HG02973 (cell line): ENCODE measurements around the gene FHOD1.
A peak's percentile ranks its signal among the peaks of the same experiment; 100 is the strongest.

ENCODE experiments used
- ATAC-seq: cut with Tn5 transposase; IDR thresholded peaks from one replicate; pipeline ENCODE4 v1.9.1; 2021; ENCODE audit warnings: moderate library complexity; ENCODE audit not compliant: unreplicated experiment

The FHOD1 gene

GRCh38 chr16:67193536-67193935 is 53.7 kb downstream of the FHOD1 start:
- ATAC-seq: no peak

DNA sequence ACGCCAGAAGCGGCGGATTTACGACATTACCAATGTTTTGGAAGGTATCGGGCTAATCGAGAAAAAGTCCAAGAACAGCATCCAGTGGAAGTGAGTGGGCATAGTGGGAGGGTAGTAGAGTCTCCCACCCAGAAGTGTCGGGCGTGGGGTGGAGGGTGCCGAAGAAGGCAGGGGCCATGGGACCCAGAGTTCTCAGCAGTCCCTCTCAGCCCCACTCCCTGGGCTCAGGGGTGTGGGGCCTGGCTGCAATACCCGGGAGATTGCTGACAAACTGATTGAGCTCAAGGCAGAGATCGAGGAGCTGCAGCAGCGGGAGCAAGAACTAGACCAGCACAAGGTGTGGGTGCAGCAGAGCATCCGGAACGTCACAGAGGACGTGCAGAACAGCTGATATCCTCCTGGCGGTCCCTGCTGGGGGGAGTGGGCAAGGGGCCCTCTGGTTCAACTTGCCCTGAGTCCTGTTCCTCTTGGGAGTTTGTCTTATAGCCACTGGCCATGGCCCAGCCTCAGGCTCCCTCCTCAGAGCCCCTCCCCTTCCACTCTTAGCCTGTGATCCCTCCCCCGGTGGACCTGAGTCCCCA is 54.4 kb downstream of the FHOD1 start:
- ATAC-seq: no peak

DNA sequence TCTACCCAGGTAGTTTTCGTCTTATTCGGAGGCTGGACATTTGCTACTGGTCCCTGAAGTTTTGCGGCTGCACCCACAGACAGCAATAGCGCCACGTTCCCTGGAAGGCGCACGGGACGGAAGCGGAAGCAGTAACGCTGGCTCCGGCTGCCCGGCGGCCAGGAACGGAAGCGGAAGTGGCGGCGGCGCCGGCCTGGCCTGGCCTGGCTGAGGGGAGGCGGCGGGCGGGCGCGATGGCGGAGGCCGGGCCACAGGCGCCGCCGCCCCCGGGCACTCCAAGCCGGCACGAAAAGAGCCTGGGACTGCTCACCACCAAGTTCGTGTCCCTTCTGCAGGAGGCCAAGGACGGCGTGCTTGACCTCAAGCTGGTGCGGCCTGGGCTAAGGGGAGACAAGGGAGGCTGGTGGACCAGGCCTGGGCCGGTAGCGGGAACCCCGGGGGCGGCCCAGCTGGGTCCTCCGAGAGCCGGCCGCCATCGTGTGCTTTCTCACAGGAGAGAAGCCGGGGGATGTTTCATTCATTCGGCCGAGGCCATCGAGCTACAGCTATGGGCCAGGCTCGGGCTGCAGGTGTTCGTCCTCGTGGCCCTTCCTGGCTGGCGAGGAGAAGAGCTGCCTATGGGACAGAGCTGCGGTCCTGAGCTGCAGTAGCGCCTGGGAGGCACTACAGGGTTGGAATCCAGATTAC is 55.1 kb downstream of the FHOD1 start, which contains the start of gene E2F4:
TSS of gene E2F4 (plus strand) at position 161 of the 687 bp plus-strand sequence. CDS start at position 234, 73 bp downstream.
- peak; percentile 87 for ATAC-seq

DNA sequence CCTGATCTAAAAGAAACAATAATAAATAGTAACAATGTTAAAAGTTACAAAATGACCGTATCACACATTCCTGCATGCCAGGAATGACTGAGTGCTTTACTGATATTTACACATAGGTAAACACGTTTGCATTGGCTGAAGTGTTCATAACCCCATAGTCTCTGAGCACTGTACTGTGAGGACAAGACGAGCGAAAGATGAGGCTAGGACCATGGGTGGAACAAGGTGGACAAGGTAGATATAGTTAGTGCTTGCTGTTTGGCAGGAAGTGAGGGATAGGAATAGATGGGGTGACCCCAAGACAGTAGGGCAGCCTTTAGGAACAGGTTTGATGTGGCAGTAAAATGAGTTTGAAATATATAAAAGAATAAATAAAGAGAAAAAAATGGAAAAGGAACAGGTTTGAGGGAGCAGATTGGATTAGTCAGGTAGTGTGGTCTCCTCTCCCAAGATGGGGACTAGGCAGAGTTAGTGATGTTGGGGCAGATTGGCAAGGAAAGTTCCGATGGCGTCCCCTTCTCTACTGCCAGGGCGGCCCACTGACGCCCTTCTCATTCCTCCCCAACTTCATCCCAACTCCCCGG is 55.8 kb downstream of the FHOD1 start:
- no peak for ATAC-seq

GRCh38 chr16:67190448-67191399 is 56.6 kb downstream of the FHOD1 start:
- ATAC-seq: no peak

- ATAC-seq: no peak
Measured at GRCh38 chr16:67190041-67190440, 57.2 kb downstream of the FHOD1 start, which contains the start of gene EXOC3L1. TSS of gene EXOC3L1 (minus strand) at chr16:67190136. CDS start at chr16:67189676, 460 bp downstream.

DNA sequence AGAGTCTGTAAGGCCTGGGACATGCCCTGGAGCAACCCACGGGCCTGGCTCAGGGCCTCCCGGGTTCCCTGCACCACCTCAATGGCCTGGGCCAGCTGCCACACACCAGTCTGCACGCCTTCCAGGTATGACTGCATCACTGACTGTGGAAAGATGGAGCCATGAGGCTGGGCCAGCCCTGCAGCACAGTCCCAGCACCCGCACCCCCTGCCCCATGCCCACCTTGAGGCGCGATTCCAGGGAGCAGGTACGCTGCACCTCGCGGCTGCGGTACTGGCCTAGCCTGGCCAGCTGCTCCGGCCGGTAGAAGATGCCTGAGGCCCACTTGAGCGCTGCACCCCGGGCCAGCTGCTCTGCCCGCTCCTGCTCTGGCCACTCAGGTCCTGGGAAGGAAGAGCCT is 58.5 kb downstream of the FHOD1 start:
- no peak for ATAC-seq

DNA sequence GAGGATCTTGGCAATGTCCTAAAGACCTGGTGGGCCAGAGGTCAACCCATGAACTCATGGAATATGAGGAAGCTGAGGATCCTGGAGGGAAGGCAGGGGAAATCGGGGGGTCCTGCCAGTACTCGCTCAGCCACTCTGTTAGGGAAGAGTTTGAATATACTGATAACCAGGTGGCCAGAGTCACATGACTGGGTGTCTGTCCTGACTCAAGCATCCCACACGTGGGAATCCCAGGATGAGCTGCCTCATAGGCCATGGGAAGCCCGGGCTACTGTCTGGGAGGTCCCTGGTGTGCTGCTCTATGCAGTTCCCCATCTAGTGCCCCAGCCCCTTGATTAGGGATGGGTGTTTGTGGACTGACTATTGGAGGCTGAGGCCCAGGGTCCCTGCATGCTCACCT is 59.0 kb downstream of the FHOD1 start:
- ATAC-seq: no peak

- ATAC-seq: no peak
Measured at GRCh38 chr16:67187175-67187890, 59.9 kb downstream of the FHOD1 start.

DNA sequence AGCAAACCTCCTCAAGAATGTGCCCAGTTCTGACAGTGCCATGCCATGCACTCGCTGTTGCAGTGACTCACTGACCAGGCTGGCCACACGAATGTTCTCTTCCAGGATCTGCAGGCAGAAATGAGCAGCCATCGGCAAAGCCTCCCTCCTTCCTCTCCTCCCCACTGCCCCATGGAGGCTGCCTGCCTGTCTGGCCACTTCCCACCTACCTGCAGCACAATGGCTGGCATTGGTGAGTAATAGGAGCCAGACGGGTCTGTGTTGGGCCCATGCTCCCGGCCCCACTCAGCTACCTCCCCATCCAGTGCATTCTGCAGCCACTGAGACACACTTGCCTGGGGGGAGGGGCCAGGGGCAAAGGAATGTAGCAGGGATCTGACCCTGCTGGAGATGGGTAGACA is 60.7 kb downstream of the FHOD1 start:
- no peak for ATAC-seq

GRCh38 chr16:67185651-67186134 is 61.6 kb downstream of the FHOD1 start:
- no peak for ATAC-seq

- ATAC-seq: no peak
Measured at GRCh38 chr16:67184995-67185650, 62.2 kb downstream of the FHOD1 start.

DNA sequence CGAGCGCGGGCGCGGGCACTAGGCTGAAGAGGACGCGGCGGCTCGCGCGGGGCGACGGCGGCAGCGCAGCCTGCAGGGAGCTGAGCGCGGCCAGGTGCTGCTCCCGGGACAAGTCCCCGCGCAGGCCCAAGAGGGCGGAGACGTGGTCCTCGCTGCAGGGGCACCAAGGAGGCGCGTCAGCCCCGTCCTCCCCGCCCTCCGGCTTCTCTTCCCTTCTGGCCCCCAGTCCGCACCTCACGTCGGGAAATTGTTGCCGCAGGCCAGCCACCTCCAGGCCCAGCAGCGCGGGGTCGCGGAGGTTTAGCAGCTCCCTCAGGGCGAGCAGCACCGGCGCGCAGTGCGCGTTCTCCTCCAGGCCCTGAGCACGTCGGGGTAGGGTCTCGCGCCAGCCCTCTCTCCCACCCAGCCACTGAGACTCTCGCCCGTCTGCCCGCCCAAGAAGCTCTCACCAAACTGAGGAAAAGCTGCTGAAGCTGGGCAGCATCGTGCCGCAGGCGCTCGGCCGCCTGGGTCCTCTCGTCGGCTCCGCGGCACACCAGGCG is 62.8 kb downstream of the FHOD1 start:
- ATAC-seq: peak; percentile 10

- ATAC-seq: peak; percentile 83
Measured at GRCh38 chr16:67183627-67184452, 63.4 kb downstream of the FHOD1 start, which contains the start of gene MATCAP1. TSS of gene MATCAP1 (minus strand) at chr16:67183963. CDS start at chr16:67180610, 3,353 bp downstream.

DNA sequence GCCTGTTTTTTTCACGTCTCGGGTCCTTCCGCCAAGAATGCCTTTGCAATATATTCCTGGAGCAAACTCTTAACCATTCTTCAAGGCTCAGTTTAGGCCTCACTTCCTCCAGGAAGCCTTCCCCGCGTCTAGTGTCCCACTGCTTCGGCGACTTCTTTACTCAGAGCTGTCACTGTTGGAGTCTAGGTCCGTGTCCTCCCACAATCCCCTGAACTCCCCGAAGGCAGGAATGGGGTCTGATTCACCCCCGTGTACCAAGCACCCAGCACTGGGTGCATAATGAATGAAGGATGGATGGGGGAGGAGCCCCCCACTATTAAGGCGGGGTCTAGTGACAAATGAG is 64.0 kb downstream of the FHOD1 start:
- ATAC-seq: no peak

DNA sequence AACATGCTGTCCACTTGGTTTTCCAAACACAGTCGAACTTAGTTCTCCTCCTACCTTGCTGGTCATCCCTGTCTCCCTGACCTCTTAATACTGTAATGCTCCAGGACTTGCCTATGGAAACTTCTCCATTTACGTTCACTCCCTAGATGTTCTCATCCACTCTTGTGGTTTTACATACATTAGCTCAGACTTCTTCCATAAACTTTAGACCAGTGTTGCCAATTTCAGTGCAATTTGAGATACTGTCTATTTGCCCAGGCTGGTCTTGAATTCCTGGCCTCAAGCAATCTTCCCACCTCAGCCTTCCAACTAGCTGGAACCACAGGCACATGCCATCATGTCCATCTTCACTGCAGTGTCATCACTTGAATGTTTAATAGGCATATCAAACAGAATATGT is 65.0 kb downstream of the FHOD1 start:
- no peak for ATAC-seq

- no peak for ATAC-seq
Measured at GRCh38 chr16:67181346-67181745, 65.9 kb downstream of the FHOD1 start.

DNA sequence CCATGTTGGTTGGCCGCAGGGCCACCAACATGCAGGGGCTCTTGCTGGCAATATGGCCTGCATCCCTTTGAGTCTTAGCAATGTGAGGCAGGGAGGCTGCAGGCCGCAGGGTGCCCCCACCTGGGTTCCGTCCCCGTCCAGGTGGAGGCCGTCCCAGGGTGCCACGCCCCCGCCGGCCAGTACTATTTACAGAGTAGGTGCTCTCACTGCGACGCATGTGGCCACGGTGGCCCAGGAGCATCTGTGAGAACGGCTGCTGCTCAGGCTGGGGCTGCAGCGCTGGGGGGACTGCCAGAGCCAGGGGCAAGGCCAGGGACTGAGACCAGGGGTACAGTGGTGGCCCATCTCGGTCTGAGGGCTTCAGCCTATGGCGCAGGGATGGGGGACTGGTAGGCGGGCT is 67.1 kb downstream of the FHOD1 start:
- no peak for ATAC-seq
